ENCODE results near the gene RNF8.
"Not testable (repeated sequence)": the region's sequence is repeated elsewhere in the genome, so short reads cannot be mapped to it uniquely, and the experiment has no call there.

Gene RNF8

GRCh38 chr6:37321516-37322415, 32.0 kb upstream of the RNF8 start:
- DNase-seq: no peak

GRCh38 chr6:37323580-37323979, 30.2 kb upstream of the RNF8 start:
- no peak for DNase-seq

- peak; percentile 20 for DNase-seq
These were observed 29.4 kb upstream of the RNF8 start for GRCh38 chr6:37324131-37325033.

- DNase-seq: not testable (repeated sequence)
These were observed 23.4 kb upstream of the RNF8 start for GRCh38 chr6:37330345-37330744.

- no peak for DNase-seq
These were observed 22.7 kb upstream of the RNF8 start for GRCh38 chr6:37331047-37331446.

DNA sequence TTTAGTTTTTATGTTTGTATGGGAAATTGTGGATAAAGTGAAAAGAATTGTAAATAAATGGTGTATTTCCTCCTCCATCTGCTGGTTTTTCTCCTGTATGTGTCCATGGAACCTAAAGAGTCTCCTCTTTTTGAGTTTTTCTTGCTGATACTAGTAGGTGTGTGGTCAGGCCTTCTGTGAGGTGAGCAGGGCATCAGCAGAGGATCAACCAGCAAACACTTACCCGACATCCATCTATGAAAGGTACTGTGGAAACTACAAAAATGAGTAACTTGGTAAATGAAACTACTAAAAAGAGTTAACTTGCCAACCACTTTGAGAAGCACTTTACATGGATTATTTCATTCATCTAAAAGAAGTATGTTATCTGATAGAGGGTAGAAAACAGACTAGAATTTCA, 20.9 kb upstream of the RNF8 start:
- DNase-seq: no peak

DNA sequence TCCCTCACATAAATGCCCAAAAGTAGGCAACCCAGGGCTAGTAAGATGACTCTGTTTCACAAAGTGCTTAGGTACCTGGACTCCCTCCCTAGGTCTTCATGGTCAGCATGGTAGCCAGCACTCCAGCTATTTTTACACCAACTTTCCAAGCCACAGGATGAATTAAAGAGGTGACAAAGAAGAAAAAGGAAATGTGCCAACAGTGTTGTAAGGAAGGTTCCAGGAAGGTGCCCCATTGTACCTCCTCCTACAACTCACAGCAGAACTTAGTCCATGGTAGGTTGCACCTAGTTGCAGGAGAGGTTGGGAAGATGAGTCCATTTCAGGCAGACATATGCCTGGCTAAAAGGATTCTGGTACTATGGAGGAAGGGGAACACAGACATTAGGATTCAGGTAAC, 19.7 kb upstream of the RNF8 start:
- DNase-seq: no peak

DNA sequence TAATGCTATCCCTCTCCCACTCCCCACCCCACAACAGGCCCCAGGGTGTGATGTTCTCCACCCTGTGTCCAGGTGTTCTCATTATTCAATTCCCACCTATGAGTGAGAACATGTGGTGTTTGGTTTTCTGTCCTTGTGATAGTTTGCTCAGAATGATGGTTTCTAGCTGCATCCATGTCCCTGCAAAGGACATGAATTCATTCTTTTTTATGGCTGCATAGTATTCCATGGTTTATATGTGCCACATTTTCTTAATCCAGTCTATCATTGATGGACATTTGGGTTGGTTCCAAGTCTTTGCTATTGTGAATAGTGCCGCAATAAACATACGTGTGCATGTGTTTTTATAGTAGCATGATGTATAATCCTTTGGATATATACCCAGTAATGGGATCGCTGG, 15.5 kb upstream of the RNF8 start:
- not testable (repeated sequence) for DNase-seq

- no peak for DNase-seq
These were observed 15.0 kb upstream of the RNF8 start for GRCh38 chr6:37338745-37339255.

GRCh38 chr6:37339741-37340638, 13.8 kb upstream of the RNF8 start:
- DNase-seq: no peak

- no peak for DNase-seq
These were observed 13.2 kb upstream of the RNF8 start for GRCh38 chr6:37340639-37340943.

DNA sequence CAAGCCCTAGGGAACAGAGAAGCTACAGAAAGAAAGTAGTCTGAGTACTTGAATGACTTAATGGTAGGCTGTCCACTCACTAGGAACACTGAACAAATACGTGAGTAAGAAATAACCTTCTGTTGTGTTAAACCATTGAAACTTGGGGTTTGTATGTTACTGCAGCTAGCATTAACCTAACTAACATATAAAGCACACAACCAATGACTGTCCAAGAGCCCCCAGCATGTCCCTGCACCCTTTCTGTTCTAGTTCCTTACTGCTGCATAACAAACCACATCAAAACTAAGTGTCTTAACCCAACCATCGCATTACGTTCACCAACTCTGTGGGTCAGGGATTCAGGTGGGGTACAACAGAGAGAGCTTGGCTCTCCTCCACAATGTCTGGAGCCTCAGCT, 10.5 kb upstream of the RNF8 start:
- no peak for DNase-seq

- DNase-seq: no peak
These were observed 9.5 kb upstream of the RNF8 start for GRCh38 chr6:37344308-37344707.

GRCh38 chr6:37345804-37346203, 8.0 kb upstream of the RNF8 start:
- not testable (repeated sequence) for DNase-seq

DNA sequence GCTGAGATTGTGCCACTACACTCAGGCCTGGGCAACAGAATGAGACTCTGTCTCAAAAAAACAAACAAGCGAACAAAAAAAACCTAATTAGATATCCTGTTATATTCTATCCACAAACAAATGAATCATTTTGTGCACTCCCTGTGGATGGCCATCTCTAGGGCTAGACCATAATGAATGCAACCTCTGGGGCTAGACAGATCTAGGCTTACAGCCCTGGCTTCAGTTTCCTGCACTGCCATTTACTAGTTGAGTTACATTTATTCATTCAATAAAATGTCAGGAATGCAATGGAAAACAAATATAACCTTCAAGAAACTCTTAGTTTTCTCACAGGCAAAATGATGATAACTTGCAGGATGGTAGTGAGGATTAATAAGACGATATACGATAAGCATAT, 6.6 kb upstream of the RNF8 start:
- DNase-seq: no peak

DNA sequence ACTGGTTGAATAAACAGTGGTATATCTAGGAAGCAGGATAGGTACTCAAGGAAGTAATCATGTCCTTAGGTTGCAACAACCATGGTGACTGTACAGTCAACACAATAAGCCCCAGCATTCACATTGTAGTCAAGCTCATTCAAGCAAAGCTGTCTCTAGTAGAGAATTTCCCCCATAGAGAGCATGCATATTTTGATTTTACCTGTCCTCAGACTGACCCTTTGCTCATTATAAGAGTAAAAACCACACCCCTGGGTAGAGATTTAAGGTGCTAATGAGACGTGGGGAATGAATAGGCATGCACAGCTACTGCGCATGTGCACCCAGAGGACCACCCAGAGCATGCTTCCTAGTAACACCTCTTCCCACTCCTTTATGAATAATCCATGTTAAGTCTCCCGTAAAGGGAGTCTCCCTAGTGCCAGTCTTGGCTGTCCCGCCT, 6.1 kb upstream of the RNF8 start:
- no peak for DNase-seq

GRCh38 chr6:37351027-37351426, 2.8 kb upstream of the RNF8 start:
- no peak for DNase-seq

- no peak for DNase-seq
These were observed 1.4 kb upstream of the RNF8 start for GRCh38 chr6:37352384-37352783.

DNA sequence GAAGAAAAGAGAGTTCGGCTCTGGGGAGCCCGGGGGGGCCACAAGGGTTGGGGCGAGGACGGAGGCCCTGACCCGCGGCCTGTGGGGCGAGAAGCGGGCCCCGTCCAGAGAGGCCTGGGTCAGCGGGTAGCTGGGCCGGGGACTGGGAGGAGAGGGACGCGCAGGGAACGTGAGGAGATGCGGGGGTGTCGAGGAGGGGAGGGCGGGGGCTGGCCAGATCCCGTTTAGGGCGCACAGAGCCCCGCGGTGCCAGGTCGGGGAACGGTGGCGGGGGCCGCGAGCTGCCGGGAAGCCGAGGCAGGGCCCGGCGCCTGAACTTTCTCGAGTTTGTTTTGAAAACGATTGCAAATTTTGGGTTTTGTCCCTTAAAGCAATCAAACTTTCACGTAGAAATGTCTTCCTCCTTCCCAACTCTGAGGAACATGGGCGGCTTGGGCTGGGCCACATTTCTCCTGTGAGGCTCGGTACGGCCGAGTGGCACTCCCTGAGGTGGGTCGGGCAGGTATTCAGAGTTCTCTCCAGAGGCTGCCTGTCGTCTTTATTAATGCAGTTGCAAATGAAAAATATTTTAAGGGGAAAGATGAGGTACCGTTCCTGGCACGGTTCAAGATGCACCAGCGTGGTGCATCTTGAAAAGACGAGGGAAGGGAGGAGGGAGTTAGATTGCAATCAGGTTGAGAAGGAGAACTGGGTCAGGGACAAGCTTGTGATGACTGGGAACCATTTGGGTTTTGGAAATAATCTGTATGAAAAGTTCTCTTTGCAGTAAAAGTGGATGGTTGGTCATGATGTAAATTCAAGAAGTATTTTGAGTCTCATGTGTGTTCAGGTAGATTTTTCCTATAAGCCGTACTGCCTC, 972 bp downstream of the RNF8 start:
- DNase-seq: no peak

GRCh38 chr6:37357288-37357687, 3.5 kb downstream of the RNF8 start:
- no peak for DNase-seq

DNA sequence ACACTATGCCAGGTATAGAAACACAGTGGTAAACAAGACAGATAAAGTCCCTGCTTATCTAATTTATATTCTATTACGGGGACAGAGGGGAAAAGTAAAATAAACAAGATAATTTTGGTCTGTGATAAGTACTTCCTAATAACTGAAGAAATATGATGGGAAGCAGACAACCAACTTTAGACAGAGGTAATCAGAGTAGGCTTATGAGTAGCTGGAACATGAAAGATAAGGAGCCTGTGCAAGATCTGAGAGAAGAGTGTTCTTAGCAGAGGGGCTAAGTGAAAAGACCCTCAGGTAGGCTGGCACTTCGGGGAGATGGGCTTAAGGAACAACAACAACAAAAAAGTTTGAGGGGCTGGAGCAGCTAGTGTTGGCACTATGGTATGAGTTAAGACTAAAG, 4.1 kb downstream of the RNF8 start:
- no peak for DNase-seq

DNA sequence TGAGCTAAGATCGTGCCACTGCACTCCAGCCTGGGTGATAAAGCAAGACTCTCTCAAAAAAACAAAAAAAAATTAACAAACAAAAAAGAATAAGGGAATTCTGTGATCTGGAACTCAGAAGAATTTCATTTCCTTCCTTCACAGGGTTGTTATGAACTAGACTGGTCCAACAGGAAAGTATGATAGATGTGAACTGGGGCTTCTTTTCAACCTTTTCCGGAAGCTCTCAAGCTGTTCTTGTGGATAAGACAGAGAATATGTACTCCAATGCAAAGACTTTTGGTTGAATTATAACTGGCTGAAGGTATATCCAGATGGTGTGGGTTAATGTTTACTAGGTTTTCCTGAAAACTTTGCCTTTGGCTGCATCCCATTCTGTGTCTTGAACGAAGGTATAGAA, 5.3 kb downstream of the RNF8 start:
- DNase-seq: no peak

Data from CD4-positive, alpha-beta T cell treated with Interleukin-4 for 4 hours (primary cell).